Neural cell (in vitro differentiated cells): ENCODE results near the gene SHC1. TPM values are rescaled to one million over a fixed set of nuclear protein-coding genes. Genes with fewer than 3 reads are reported as not detected.
A peak's percentile ranks its signal among the peaks of the same experiment; 100 is the strongest.

Experiments used
- H2AFZ ChIP-seq: fragments of 200-600, 300-800 bp; sonication (generic), shearing (Covaris generic); 2 replicates; pipeline ENCODE4 v1.6.0; 2014; ENCODE audit warnings: low read depth, mild to moderate bottlenecking, antibody characterized with exemption, low read length, moderate library complexity
- H3F3A ChIP-seq: fragments of 200-600 bp; shearing (Covaris generic); 2 replicates; pipeline ENCODE4 v1.6.1; 2016; ENCODE audit warnings: mild to moderate bottlenecking, moderate library complexity, mixed read lengths, antibody characterized with exemption, low read length; ENCODE audit not compliant: insufficient read depth, poor library complexity, severe bottlenecking
- H3K27ac ChIP-seq: fragments of 200-600, 300-800 bp; sonication (generic), shearing (Covaris generic); 2 replicates; pipeline ENCODE4 v1.5.1; 2014; ENCODE audit warnings: mild to moderate bottlenecking, low read length, moderate library complexity
- H3K27me3 ChIP-seq: fragments of 300-800, 200-600 bp; sonication (generic), shearing (Covaris generic); 2 replicates; pipeline ENCODE4 v1.6.0; 2014; ENCODE audit warnings: mild to moderate bottlenecking, low read depth, low read length, moderate library complexity; ENCODE audit not compliant: insufficient read depth
- H3K36me3 ChIP-seq: fragments of 300-800, 200-600 bp; sonication (generic), shearing (Covaris generic); 2 replicates; pipeline ENCODE4 v1.5.1; 2014; ENCODE audit warnings: mild to moderate bottlenecking, antibody characterized with exemption, low read length, moderate library complexity; ENCODE audit not compliant: insufficient read depth
- H3K4me2 ChIP-seq: fragments of 300-800, 200-600 bp; sonication (generic), shearing (Covaris generic); 2 replicates; pipeline ENCODE4 v1.6.0; 2014; ENCODE audit warnings: mild to moderate bottlenecking, low read length
- H3K4me3 ChIP-seq: fragments of 300-800, 200-600 bp; sonication (generic), shearing (Covaris generic); 2 replicates; pipeline ENCODE4 v1.5.1; 2014; ENCODE audit warnings: mild to moderate bottlenecking, low read length, moderate library complexity
- H3K79me2 ChIP-seq: fragments of 200-600 bp; shearing (Covaris generic); replicated peaks from 2 replicates; pipeline ENCODE4 v1.6.0; 2014; ENCODE audit warnings: mild to moderate bottlenecking, low read length, moderate library complexity; ENCODE audit not compliant: insufficient read depth
- H3K9ac ChIP-seq: fragments of 300-800, 200-600 bp; sonication (generic), shearing (Covaris generic); 2 replicates; pipeline ENCODE4 v1.6.1; 2016; ENCODE audit warnings: mild to moderate bottlenecking, low read length, mixed read lengths
- H3K9me2 ChIP-seq: fragments of 200-600 bp; shearing (Covaris generic); 2 replicates; pipeline ENCODE4 v1.6.1; 2016; ENCODE audit warnings: mild to moderate bottlenecking, low read length, mixed read lengths; ENCODE audit not compliant: insufficient read depth
- H3K9me3 ChIP-seq: fragments of 200-600, 300-800 bp; sonication (generic), shearing (Covaris generic); 2 replicates; pipeline ENCODE4 v1.6.1; 2016; ENCODE audit warnings: mild to moderate bottlenecking, mixed run types, low read length, moderate library complexity, mixed read lengths
- H4K20me1 ChIP-seq: fragments of 200-600 bp; shearing (Covaris generic); 2 replicates; pipeline ENCODE4 v1.6.1; 2016; ENCODE audit warnings: mild to moderate bottlenecking, mixed run types; ENCODE audit not compliant: insufficient read depth
- EP300 ChIP-seq: fragments of 450-650 bp; conservative IDR thresholded peaks from 2 replicates; pipeline ENCODE4 v1.6.1; 2014; ENCODE audit warnings: antibody characterized with exemption, mild to moderate bottlenecking, moderate library complexity; ENCODE audit not compliant: poor library complexity, severe bottlenecking
- EZH2 ChIP-seq: fragments of 200-600, 300-800 bp; shearing (Covaris generic), sonication (generic); IDR thresholded peaks from 2 replicates; pipeline ENCODE4 v1.6.1; 2014; ENCODE audit warnings: antibody characterized with exemption, low read length, borderline replicate concordance, mild to moderate bottlenecking; ENCODE audit not compliant: insufficient read depth, poor library complexity, severe bottlenecking
- MXI1 ChIP-seq: fragments of 450-650 bp; conservative IDR thresholded peaks from 2 replicates; pipeline ENCODE4 v1.6.1; 2014; ENCODE audit warnings: antibody characterized with exemption, mild to moderate bottlenecking; ENCODE audit not compliant: poor library complexity, severe bottlenecking
- POLR2AphosphoS5 ChIP-seq: IDR thresholded peaks from 2 replicates; pipeline ENCODE4 v1.6.1; 2012
- RAD21 ChIP-seq: fragments of 450-650 bp; conservative IDR thresholded peaks from 2 replicates; pipeline ENCODE4 v1.6.1; 2014; ENCODE audit warnings: antibody characterized with exemption, mild to moderate bottlenecking, moderate library complexity
- REST ChIP-seq: IDR thresholded peaks from 2 replicates; pipeline ENCODE4 v1.6.1; 2012; ENCODE audit warnings: borderline replicate concordance
- SMC3 ChIP-seq: fragments of 450-650 bp; conservative IDR thresholded peaks from 2 replicates; pipeline ENCODE4 v1.6.1; 2014; ENCODE audit warnings: antibody characterized with exemption, mild to moderate bottlenecking, moderate library complexity; ENCODE audit not compliant: poor library complexity
- TAF1 ChIP-seq: IDR thresholded peaks from 2 replicates; pipeline ENCODE4 v1.6.1; 2012; ENCODE audit warnings: low read depth
- polyA plus RNA-seq: library from polyadenylated mRNA; depleted of rRNA; stranded (reverse); fragments of >200 nt; gene quantifications from 2 replicates; pipeline ENCODE4 v1.2.3, GENCODE V29; 2014
- TF ChIP-seq, protein P1 (sequence below): fragments of 450-650 bp; IDR thresholded peaks from 2 replicates; pipeline ENCODE4 v1.5.1; 2014; ENCODE audit warnings: antibody characterized with exemption, mild to moderate bottlenecking, moderate library complexity; ENCODE audit not compliant: poor library complexity, severe bottlenecking

SHC1 gene
- polyA plus RNA-seq, 1 donor from 2014 or later: 9.5 TPM

- no peaks in the 10 kb centered on the region for H3K36me3 ChIP-seq
- peaks cover 24% of the 10 kb centered on the region for H3K79me2 ChIP-seq
- peak within 1 kb of the TSS; percentile 86 for H3K4me2 ChIP-seq
- H4K20me1 ChIP-seq: no peaks in the 10 kb centered on the region
- H3F3A ChIP-seq: no peaks in the 10 kb centered on the region
- H3K9me3 ChIP-seq: no peaks in the 10 kb centered on the region
- H3K27ac ChIP-seq: peak within 1 kb of the TSS; percentile 95
- TF ChIP-seq EZH2 (no peak), EP300 (peak; percentile 66), REST (peak; percentile 52), RAD21 (peak; percentile 70), POLR2AphosphoS5 (peak; percentile 93), TAF1 (peak; percentile 73), MXI1 (peak; percentile 73), SMC3 (peak; percentile 83)
- TF ChIP-seq, protein P1, sequence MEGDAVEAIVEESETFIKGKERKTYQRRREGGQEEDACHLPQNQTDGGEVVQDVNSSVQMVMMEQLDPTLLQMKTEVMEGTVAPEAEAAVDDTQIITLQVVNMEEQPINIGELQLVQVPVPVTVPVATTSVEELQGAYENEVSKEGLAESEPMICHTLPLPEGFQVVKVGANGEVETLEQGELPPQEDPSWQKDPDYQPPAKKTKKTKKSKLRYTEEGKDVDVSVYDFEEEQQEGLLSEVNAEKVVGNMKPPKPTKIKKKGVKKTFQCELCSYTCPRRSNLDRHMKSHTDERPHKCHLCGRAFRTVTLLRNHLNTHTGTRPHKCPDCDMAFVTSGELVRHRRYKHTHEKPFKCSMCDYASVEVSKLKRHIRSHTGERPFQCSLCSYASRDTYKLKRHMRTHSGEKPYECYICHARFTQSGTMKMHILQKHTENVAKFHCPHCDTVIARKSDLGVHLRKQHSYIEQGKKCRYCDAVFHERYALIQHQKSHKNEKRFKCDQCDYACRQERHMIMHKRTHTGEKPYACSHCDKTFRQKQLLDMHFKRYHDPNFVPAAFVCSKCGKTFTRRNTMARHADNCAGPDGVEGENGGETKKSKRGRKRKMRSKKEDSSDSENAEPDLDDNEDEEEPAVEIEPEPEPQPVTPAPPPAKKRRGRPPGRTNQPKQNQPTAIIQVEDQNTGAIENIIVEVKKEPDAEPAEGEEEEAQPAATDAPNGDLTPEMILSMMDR: peak; percentile 99
- H3K9ac ChIP-seq: peak within 1 kb of the TSS; percentile 98
- H3K27me3 ChIP-seq: no peaks in the 10 kb centered on the region
- H3K9me2 ChIP-seq: no peaks in the 10 kb centered on the region
- H2AFZ ChIP-seq: peak within 1 kb of the TSS; percentile 93
- H3K4me3 ChIP-seq: peak within 1 kb of the TSS; percentile 98
Measured at GRCh38 chr1:154961207-154962155, 9.1 kb downstream of the SHC1 start, which contains the start of gene PYGO2. Gene PYGO2, minus strand, starts transcription at chr1:154961782. Its CDS starts 206 bp downstream, at chr1:154961576.

GRCh38 chr1:154960446-154961136, 10.0 kb downstream of the SHC1 start:
- Histone ChIP-seq H3K27me3 (no peaks in the 10 kb centered on the region), H3K9me2 (no peaks in the 10 kb centered on the region), H3K36me3 (no peaks in the 10 kb centered on the region), H3K9ac (peak overlapping the region; percentile 98), H3K4me2 (peak overlapping the region; percentile 86), H3K79me2 (peaks cover 24% of the 10 kb centered on the region), H3K4me3 (peak overlapping the region; percentile 98), H4K20me1 (no peaks in the 10 kb centered on the region), H2AFZ (no peak overlapping the region), H3K9me3 (no peaks in the 10 kb centered on the region), H3K27ac (peak overlapping the region; percentile 95), H3F3A (no peaks in the 10 kb centered on the region)
- TF ChIP-seq REST (no peak), MXI1 (no peak), TAF1 (no peak), POLR2AphosphoS5 (no peak), EZH2 (no peak), EP300 (no peak), RAD21 (no peak), SMC3 (no peak)
- TF ChIP-seq, protein P1: no peak
